SU-DHL-6 (cell line): ENCODE results near the gene HRAS.

ENCODE experiments used
- H2AFZ ChIP-seq: fragments of 200-600 bp; sonication (generic); 2 replicates; pipeline ENCODE4 v1.6.1; 2014; ENCODE audit warnings: low read depth, mild to moderate bottlenecking, moderate library complexity, mixed read lengths, antibody characterized with exemption, low read length; ENCODE audit not compliant: severe bottlenecking
- H3F3A ChIP-seq: fragments of 200-600 bp; shearing (Covaris generic); 2 replicates; pipeline ENCODE4 v1.6.0; 2016; ENCODE audit warnings: antibody characterized with exemption, mild to moderate bottlenecking; ENCODE audit not compliant: insufficient read depth
- H3K27ac ChIP-seq: fragments of 200-600 bp; sonication (generic); 2 replicates; pipeline ENCODE4 v1.5.1; 2016; ENCODE audit warnings: low read depth, mild to moderate bottlenecking, low read length, moderate library complexity, mixed read lengths
- H3K27me3 ChIP-seq: fragments of 200-600 bp; sonication (generic), shearing (Covaris generic); 2 replicates; pipeline ENCODE4 v1.6.0; 2014; ENCODE audit warnings: mild to moderate bottlenecking, low read length
- H3K36me3 ChIP-seq: fragments of 200-600 bp; sonication (generic); 2 replicates; pipeline ENCODE4 v1.6.1; 2014; ENCODE audit warnings: mild to moderate bottlenecking, low read length, mixed read lengths
- H3K4me2 ChIP-seq: fragments of 300-600, 200-600 bp; shearing (Covaris generic), sonication (generic); 2 replicates; pipeline ENCODE4 v1.6.0; 2014; ENCODE audit warnings: low read length, low read depth, mild to moderate bottlenecking; ENCODE audit not compliant: poor library complexity, severe bottlenecking
- H3K4me3 ChIP-seq: fragments of 200-600 bp; sonication (generic); 2 replicates; pipeline ENCODE4 v1.5.1; 2014; ENCODE audit warnings: antibody characterized with exemption, low read length, mild to moderate bottlenecking, mixed read lengths; ENCODE audit not compliant: insufficient read depth, poor library complexity, severe bottlenecking
- H3K79me2 ChIP-seq: fragments of 200-600 bp; sonication (generic); 2 replicates; pipeline ENCODE4 v1.6.1; 2014; ENCODE audit warnings: mild to moderate bottlenecking, low read length, moderate library complexity; ENCODE audit not compliant: insufficient read depth
- H3K9ac ChIP-seq: fragments of 200-600 bp; sonication (generic); 2 replicates; pipeline ENCODE4 v1.7.0; 2014; ENCODE audit warnings: mild to moderate bottlenecking, low read length
- H3K9me2 ChIP-seq: fragments of 200-600 bp; sonication (generic); replicated peaks from 2 replicates; pipeline ENCODE4 v1.6.1; 2014; ENCODE audit warnings: low read length; ENCODE audit not compliant: insufficient read depth
- H3K9me3 ChIP-seq: fragments of 200-600 bp; sonication (generic); 2 replicates; pipeline ENCODE4 v1.6.1; 2014; ENCODE audit warnings: low read length, mixed read lengths; ENCODE audit not compliant: insufficient read depth
- H4K20me1 ChIP-seq: fragments of 200-600 bp; sonication (generic); 2 replicates; pipeline ENCODE4 v1.6.1; 2014; ENCODE audit warnings: low read depth, mild to moderate bottlenecking, antibody characterized with exemption, low read length, moderate library complexity, mixed read lengths
- EZH2phosphoT487 ChIP-seq: fragments of 200-600 bp; sonication (generic), shearing (Covaris generic); conservative IDR thresholded peaks from 2 replicates; pipeline ENCODE4 v1.6.1; 2018; ENCODE audit warnings: mild to moderate bottlenecking, antibody characterized with exemption, low read length, moderate library complexity, mixed read lengths
- TF ChIP-seq, protein P1 (sequence below): fragments of 200-600 bp; sonication (generic); IDR thresholded peaks from one replicate; pipeline ENCODE4 v1.5.1; 2017; ENCODE audit warnings: antibody characterized with exemption, mild to moderate bottlenecking, low read length, moderate library complexity; ENCODE audit not compliant: insufficient read depth, poor library complexity, severe bottlenecking

HRAS gene

DNA sequence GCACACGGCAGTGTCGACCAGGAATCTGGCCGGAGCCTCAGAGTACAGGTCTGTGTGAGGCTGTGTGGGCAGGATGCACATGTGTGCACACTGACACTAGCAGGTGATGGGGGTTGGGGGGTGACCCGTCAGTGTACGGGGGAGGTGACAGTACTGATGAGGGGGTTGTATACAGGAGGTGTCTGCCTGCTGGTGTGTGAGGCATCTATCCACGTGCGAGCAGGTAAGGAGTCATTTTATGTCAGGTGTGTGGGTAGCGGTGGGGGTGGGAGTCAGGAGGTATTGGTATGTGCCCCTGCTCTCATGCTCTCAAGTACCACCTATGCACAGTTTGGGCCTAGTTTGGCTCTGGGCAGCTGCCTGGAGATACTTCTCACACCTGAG, 36.4 kb upstream of the HRAS start:
- H3K79me2 ChIP-seq = peaks cover 1% of the 10 kb centered on the region
- no peaks in the 10 kb centered on the region for H3K27me3 ChIP-seq
- no peaks in the 10 kb centered on the region for H4K20me1 ChIP-seq
- peaks cover 3% of the 10 kb centered on the region; the same call in 1 of the 2 replicates for H3F3A ChIP-seq
- no peak overlapping the region for H3K4me3 ChIP-seq
- H3K4me2 ChIP-seq = no peak overlapping the region
- no peak overlapping the region for H2AFZ ChIP-seq
- H3K9me3 ChIP-seq = no peaks in the 10 kb centered on the region
- no peaks in the 10 kb centered on the region for H3K36me3 ChIP-seq
- TF ChIP-seq, protein P1, sequence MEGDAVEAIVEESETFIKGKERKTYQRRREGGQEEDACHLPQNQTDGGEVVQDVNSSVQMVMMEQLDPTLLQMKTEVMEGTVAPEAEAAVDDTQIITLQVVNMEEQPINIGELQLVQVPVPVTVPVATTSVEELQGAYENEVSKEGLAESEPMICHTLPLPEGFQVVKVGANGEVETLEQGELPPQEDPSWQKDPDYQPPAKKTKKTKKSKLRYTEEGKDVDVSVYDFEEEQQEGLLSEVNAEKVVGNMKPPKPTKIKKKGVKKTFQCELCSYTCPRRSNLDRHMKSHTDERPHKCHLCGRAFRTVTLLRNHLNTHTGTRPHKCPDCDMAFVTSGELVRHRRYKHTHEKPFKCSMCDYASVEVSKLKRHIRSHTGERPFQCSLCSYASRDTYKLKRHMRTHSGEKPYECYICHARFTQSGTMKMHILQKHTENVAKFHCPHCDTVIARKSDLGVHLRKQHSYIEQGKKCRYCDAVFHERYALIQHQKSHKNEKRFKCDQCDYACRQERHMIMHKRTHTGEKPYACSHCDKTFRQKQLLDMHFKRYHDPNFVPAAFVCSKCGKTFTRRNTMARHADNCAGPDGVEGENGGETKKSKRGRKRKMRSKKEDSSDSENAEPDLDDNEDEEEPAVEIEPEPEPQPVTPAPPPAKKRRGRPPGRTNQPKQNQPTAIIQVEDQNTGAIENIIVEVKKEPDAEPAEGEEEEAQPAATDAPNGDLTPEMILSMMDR = no peak
- TF ChIP-seq EZH2phosphoT487 = no peak
- H3K9ac ChIP-seq = no peak overlapping the region
- no peak overlapping the region for H3K27ac ChIP-seq
- no peaks in the 10 kb centered on the region for H3K9me2 ChIP-seq

DNA sequence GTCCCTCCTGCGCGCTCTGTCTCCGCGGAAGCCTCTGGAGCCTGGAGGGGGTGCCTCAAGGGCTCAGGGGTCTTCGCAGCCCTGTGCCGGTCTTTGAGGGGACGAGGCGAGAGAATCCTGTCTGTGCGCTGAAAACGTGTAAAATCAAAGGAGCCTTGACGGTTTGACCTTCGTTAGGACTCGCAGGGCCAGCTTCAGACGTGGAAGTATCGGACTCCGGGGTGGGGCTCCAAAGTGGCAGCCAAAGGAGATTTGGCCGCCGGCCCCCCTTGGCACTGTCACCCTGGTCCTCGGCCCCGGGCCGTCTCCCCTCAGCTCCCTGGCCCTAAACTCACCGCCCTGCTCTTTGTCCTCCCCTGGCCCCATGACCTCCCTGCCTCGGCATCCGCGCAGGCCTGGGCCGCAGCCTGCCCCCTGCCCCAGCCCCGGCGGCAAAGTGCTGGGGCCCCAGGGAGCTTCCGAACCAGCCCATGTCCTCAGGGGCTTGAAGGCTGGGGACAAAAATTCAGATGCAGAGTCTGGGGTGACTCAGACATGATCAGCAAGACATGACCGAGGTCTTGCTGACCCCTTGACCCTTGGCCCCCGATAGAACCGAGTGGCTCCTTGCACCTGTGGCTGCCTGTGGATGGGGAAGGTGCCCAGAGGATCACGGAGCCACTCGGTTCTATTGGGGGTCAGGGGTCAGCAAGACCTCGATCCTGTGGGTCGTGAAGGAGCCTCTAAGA, 33.9 kb upstream of the HRAS start:
- Histone ChIP-seq H2AFZ (peak overlapping the region; percentile 32), H3K36me3 (no peaks in the 10 kb centered on the region), H3K9me3 (no peaks in the 10 kb centered on the region), H3K27ac (peak overlapping the region; percentile 8; the same call in 1 of the 2 replicates), H3K4me2 (peak overlapping the region; percentile 72), H3K9me2 (no peaks in the 10 kb centered on the region), H3K4me3 (peak overlapping the region; percentile 67), H3F3A (peaks cover under 1% of the 10 kb centered on the region; the same call in 1 of the 2 replicates), H3K9ac (peak overlapping the region; percentile 79), H4K20me1 (no peaks in the 10 kb centered on the region), H3K27me3 (no peaks in the 10 kb centered on the region), H3K79me2 (no peaks in the 10 kb centered on the region)
- TF ChIP-seq, protein P1 = no peak
- no peak for TF ChIP-seq EZH2phosphoT487

DNA sequence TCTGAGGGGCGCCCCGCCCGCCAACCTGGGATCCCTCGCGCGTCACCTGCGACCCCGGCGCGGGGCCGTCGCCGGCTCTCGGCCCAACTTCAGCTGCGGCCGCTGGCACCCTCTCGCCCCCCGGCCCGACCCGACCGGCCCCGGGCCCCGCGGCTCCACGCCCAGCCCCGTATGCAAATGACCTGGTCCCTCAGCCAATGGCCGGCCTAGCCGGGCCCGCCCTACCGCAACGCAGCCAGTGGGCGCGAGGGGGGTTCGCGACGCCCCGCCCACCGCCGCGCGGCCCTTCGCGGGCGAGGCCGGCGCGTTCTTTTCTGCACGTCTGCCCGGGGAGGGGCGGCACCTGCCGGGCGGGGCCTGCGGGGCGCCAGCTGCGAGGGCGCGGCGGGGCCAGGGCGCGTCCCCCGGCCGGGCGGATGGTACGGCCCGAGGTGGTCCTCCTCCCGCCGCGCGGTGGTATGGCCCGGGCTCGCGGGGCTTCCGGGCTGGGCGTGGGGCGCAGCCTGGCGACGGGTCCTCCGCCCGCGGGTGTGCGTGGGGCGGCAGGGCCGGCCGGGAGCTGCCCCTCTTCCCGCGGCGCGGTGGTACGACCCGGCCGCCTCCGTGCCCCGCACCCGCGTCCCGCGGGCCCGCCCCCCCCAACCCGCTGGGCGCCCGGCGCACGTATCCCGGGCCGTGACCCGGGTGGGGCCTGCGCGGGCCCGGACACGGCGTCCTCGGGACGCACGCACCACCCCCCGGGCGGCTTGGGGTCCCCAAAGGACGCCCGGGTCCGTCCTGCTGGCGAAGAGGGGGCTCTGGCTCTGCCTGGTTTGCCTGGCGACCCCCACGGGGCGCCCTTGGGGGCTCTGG, 33.2 kb upstream of the HRAS start:
- Histone ChIP-seq H3K27ac (peak overlapping the region; percentile 8; the same call in 1 of the 2 replicates), H4K20me1 (no peaks in the 10 kb centered on the region), H3K79me2 (no peaks in the 10 kb centered on the region), H3K9ac (peak overlapping the region; percentile 79), H3K4me3 (peak overlapping the region; percentile 67), H3K36me3 (no peaks in the 10 kb centered on the region), H3K9me3 (no peaks in the 10 kb centered on the region), H3K27me3 (no peaks in the 10 kb centered on the region), H3K9me2 (no peaks in the 10 kb centered on the region), H3F3A (no peaks in the 10 kb centered on the region; the same call in 1 of the 2 replicates), H2AFZ (peak overlapping the region; percentile 65), H3K4me2 (peak overlapping the region; percentile 72)
- TF ChIP-seq, protein P1 = no peak
- TF ChIP-seq EZH2phosphoT487 = no peak
